NK-92 treated with Interleukin-12 subunit alpha and Interleukin-12 subunit beta, amount 100 ng/mL, for 24 hours (cell line): ENCODE data around the gene PRMT6.

Source experiments
- DNase-seq: peaks from one replicate; lab custom pipeline; 2025; lab: John Stamatoyannopoulos, UW

Gene PRMT6

GRCh38 chr1:107095647-107096046 is 39.2 kb downstream of the PRMT6 start:
- DNase-seq = no peak

- DNase-seq = no peak
These were observed 40.2 kb downstream of the PRMT6 start for GRCh38 chr1:107096690-107097089.

- DNase-seq = no peak
These were observed 42.5 kb downstream of the PRMT6 start for GRCh38 chr1:107098961-107099360.

- no peak for DNase-seq
These were observed 44.0 kb downstream of the PRMT6 start for GRCh38 chr1:107100331-107100984.

GRCh38 chr1:107105914-107106313 is 49.4 kb downstream of the PRMT6 start:
- no peak for DNase-seq
